ENCODE results near the gene GPR183.

Gene GPR183

GRCh38 chr13:99295488-99296252 lies 11.5 kb downstream of the GPR183 start:
- DNase-seq (ENCODE audit: low read depth in 3 of 3, low spot score in 1 of 3): no peak

GRCh38 chr13:99294958-99295357 lies 12.2 kb downstream of the GPR183 start:
- no peak for DNase-seq (ENCODE audit: low read depth in 3 of 3, low spot score in 1 of 3)

- no peak for DNase-seq (ENCODE audit: low read depth in 3 of 3, low spot score in 1 of 3)
Measured at GRCh38 chr13:99294198-99294597, 13.0 kb downstream of the GPR183 start.

- DNase-seq (ENCODE audit: low read depth in 3 of 3, low spot score in 1 of 3): no peak
Measured at GRCh38 chr13:99293178-99293577, 14.0 kb downstream of the GPR183 start.

- DNase-seq (ENCODE audit: low read depth in 3 of 3, low spot score in 1 of 3): no peak
Measured at GRCh38 chr13:99290894-99291293, 16.3 kb downstream of the GPR183 start.

GRCh38 chr13:99289674-99290337 lies 17.4 kb downstream of the GPR183 start:
- no peak for DNase-seq (ENCODE audit: low read depth in 3 of 3, low spot score in 1 of 3)

- DNase-seq (ENCODE audit: low read depth in 3 of 3, low spot score in 1 of 3): no peak
Measured at GRCh38 chr13:99289271-99289670, 17.9 kb downstream of the GPR183 start.

GRCh38 chr13:99288089-99288488 lies 19.1 kb downstream of the GPR183 start:
- DNase-seq (ENCODE audit: low read depth in 3 of 3, low spot score in 1 of 3): no peak

- DNase-seq (ENCODE audit: low read depth in 3 of 3, low spot score in 1 of 3): no peak
Measured at GRCh38 chr13:99287551-99287950, 19.6 kb downstream of the GPR183 start.

GRCh38 chr13:99285432-99286182 lies 21.6 kb downstream of the GPR183 start:
- no peak for DNase-seq (ENCODE audit: low read depth in 3 of 3, low spot score in 1 of 3)

GRCh38 chr13:99282264-99283231 lies 24.7 kb downstream of the GPR183 start:
- no peak for DNase-seq (ENCODE audit: low read depth in 3 of 3, low spot score in 1 of 3)

- DNase-seq (ENCODE audit: low read depth in 3 of 3, low spot score in 1 of 3): no peak
Measured at GRCh38 chr13:99281811-99282263, 25.4 kb downstream of the GPR183 start.

- DNase-seq (ENCODE audit: low read depth in 3 of 3, low spot score in 1 of 3): no peak
Measured at GRCh38 chr13:99280166-99280565, 27.0 kb downstream of the GPR183 start.

- DNase-seq (ENCODE audit: low read depth in 3 of 3, low spot score in 1 of 3): no peak
Measured at GRCh38 chr13:99279637-99280036, 27.6 kb downstream of the GPR183 start.

- DNase-seq (ENCODE audit: low read depth in 3 of 3, low spot score in 1 of 3): no peak
Measured at GRCh38 chr13:99278843-99279242, 28.4 kb downstream of the GPR183 start.

GRCh38 chr13:99278200-99278599 lies 29.0 kb downstream of the GPR183 start:
- no peak for DNase-seq (ENCODE audit: low read depth in 3 of 3, low spot score in 1 of 3)

GRCh38 chr13:99277629-99278028 lies 29.6 kb downstream of the GPR183 start:
- no peak for DNase-seq (ENCODE audit: low read depth in 3 of 3, low spot score in 1 of 3)

GRCh38 chr13:99276706-99277105 lies 30.5 kb downstream of the GPR183 start:
- DNase-seq (ENCODE audit: low read depth in 3 of 3, low spot score in 1 of 3): no peak

- DNase-seq (ENCODE audit: low read depth in 3 of 3, low spot score in 1 of 3): no peak
Measured at GRCh38 chr13:99275093-99275469, 32.1 kb downstream of the GPR183 start.

GRCh38 chr13:99273128-99273527 lies 34.1 kb downstream of the GPR183 start:
- no peak for DNase-seq (ENCODE audit: low read depth in 3 of 3, low spot score in 1 of 3)

GRCh38 chr13:99272481-99272880 lies 34.7 kb downstream of the GPR183 start:
- DNase-seq (ENCODE audit: low read depth in 3 of 3, low spot score in 1 of 3): no peak

Measured in stimulated activated CD4-positive, alpha-beta T cell treated with anti-CD3 and anti-CD28 coated beads, TNF-alpha, amount 100 ng/mL, for 1 hour (primary cell).